Endodermal cell (in vitro differentiated cells): Measurements from ENCODE around the gene NACA2. TPM values are rescaled to one million over a fixed set of nuclear protein-coding genes. Genes with fewer than 3 reads are reported as not detected.
"Not testable (repeated sequence)": the region's sequence is repeated elsewhere in the genome, so short reads cannot be mapped to it uniquely, and the experiment has no call there.

ENCODE experiments used
- DNase-seq: peaks from one replicate; pipeline ENCODE4 v3.0.0-alpha.2; 2017
- H3K27ac ChIP-seq: 2 replicates; pipeline ENCODE4 v1.5.1; 2013; ENCODE audit warnings: mild to moderate bottlenecking, low read depth, low read length, moderate library complexity
- H3K27me3 ChIP-seq: 2 replicates; pipeline ENCODE4 v1.6.1; 2013; ENCODE audit warnings: mild to moderate bottlenecking, low read length, moderate library complexity; ENCODE audit not compliant: insufficient read depth, control insufficient read depth, poor library complexity, severe bottlenecking
- H3K36me3 ChIP-seq: 2 replicates; pipeline ENCODE4 v1.7.0; 2013; ENCODE audit warnings: mild to moderate bottlenecking, low read length, moderate library complexity; ENCODE audit not compliant: control insufficient read depth, insufficient read depth
- H3K4me1 ChIP-seq: one replicate; pipeline ENCODE4 v1.7.0; 2013; ENCODE audit warnings: low read length; ENCODE audit not compliant: control insufficient read depth, insufficient read depth
- H3K4me3 ChIP-seq: 2 replicates; pipeline ENCODE4 v1.5.1; 2013; ENCODE audit warnings: mild to moderate bottlenecking, low read length, moderate library complexity
- H3K9ac ChIP-seq: 2 replicates; pipeline ENCODE4 v1.6.1; 2013; ENCODE audit warnings: mild to moderate bottlenecking, low read length, moderate library complexity; ENCODE audit not compliant: poor library complexity, severe bottlenecking; ENCODE audit errors: extremely low read depth
- H3K9me3 ChIP-seq: 2 replicates; pipeline ENCODE4 v1.6.1; 2013; ENCODE audit warnings: mild to moderate bottlenecking, low read length, moderate library complexity; ENCODE audit not compliant: control insufficient read depth
- H3K27ac Mint-ChIP-seq: 2 replicates; pipeline ENCODE4 v1.8.0; 2020; ENCODE audit warnings: mixed read lengths
- H3K27me3 Mint-ChIP-seq: 2 replicates; pipeline ENCODE4 v1.8.0; 2021; ENCODE audit warnings: mild to moderate bottlenecking, mixed read lengths; ENCODE audit not compliant: insufficient read depth
- H3K36me3 Mint-ChIP-seq: 2 replicates; pipeline ENCODE4 v1.8.0; 2020; ENCODE audit warnings: low read depth, mixed read lengths
- H3K4me1 Mint-ChIP-seq: 2 replicates; pipeline ENCODE4 v1.8.0; 2020; ENCODE audit warnings: mixed read lengths
- H3K4me3 Mint-ChIP-seq: 2 replicates; pipeline ENCODE4 v1.8.0; 2020; ENCODE audit warnings: mild to moderate bottlenecking, moderate library complexity, mixed read lengths
- H3K9me3 Mint-ChIP-seq: 2 replicates; pipeline ENCODE4 v1.8.0; 2020; ENCODE audit warnings: mild to moderate bottlenecking, mixed read lengths
- CTCF ChIP-seq: fragments of 200-600 bp; sonication (generic); conservative IDR thresholded peaks from 2 replicates; pipeline ENCODE4 v1.5.0; 2021; ENCODE audit warnings: antibody characterized with exemption, mild to moderate bottlenecking
- WGBS, 2 experiments: methylation state at CpG; one replicate each; pipeline versions ENCODE4 v1.1.5 to v1.1.7; 2013; ENCODE audit warnings: missing lambda C conversion rate in 2 of 2, mixed read lengths in 1 of 2; ENCODE audit not compliant: insufficient coverage in 1 of 2, insufficient read length in 1 of 2; 5-methylcytosine and 5-hydroxymethylcytosine counted together
- total RNA-seq, 2 donors: library from RNA; stranded (reverse); fragmentation: NEBNext Ultra II Directional in 1 of 2; extraction: Animal tissue kit (Norgen Biotek cat#: 25700) in 1 of 2; gene quantifications; 2 replicates in 1 of 2; 3 replicates in 1 of 2; pipeline ENCODE4 v1.2.1, GENCODE V29; 2021

Gene NACA2
- total RNA-seq, 2 donors from 2014 or later: not detected

GRCh38 chr17:61554209-61554608 lies 36.8 kb downstream of the NACA2 start:
- no peaks in the 10 kb centered on the region for H3K9me3 Mint-ChIP-seq
- WGBS, 2 experiments: 84 to 86% methylated on average over 1 to 3 of the region's 3 CpGs
- Histone ChIP-seq H3K27me3 (peaks cover 32% of the 10 kb centered on the region), H3K27ac (no peak overlapping the region), H3K9me3 (peaks cover 3% of the 10 kb centered on the region), H3K9ac (no peak overlapping the region), H3K4me3 (no peak overlapping the region), H3K36me3 (no peaks in the 10 kb centered on the region), H3K4me1 (no peaks in the 10 kb centered on the region)
- no peaks in the 10 kb centered on the region for H3K36me3 Mint-ChIP-seq
- peaks cover 2% of the 10 kb centered on the region for H3K27me3 Mint-ChIP-seq
- TF ChIP-seq CTCF: no peak
- no peak for DNase-seq
- H3K4me3 Mint-ChIP-seq: no peak overlapping the region
- no peaks in the 10 kb centered on the region for H3K4me1 Mint-ChIP-seq
- H3K27ac Mint-ChIP-seq: no peak overlapping the region

- WGBS, 2 experiments: 95% methylated on average over 6 to 11 of the region's 11 CpGs
Measured at GRCh38 chr17:61552560-61552959, 38.5 kb downstream of the NACA2 start.

GRCh38 chr17:61551255-61551742 lies 39.7 kb downstream of the NACA2 start:
- H3K27me3 Mint-ChIP-seq: peaks cover 2% of the 10 kb centered on the region
- H3K4me3 Mint-ChIP-seq: no peak overlapping the region
- no peak for DNase-seq

More at GRCh38 chr17:61552560-61552959, 38.5 kb downstream of the NACA2 start:
- H3K4me3 Mint-ChIP-seq, H3K9me3 Mint-ChIP-seq, H3K27ac ChIP-seq, H3K27me3 Mint-ChIP-seq, H3K9ac ChIP-seq, H3K4me3 ChIP-seq, H3K36me3 ChIP-seq, H3K4me1 ChIP-seq, H3K9me3 ChIP-seq, H3K36me3 Mint-ChIP-seq, H3K4me1 Mint-ChIP-seq, H3K27ac Mint-ChIP-seq, DNase-seq: not testable (repeated sequence)
- peaks cover 26% of the 10 kb centered on the region for H3K27me3 ChIP-seq

More at GRCh38 chr17:61551255-61551742, 39.7 kb downstream of the NACA2 start:
- no peaks in the 10 kb centered on the region for H3K36me3 Mint-ChIP-seq
- 0 to 25% methylated on average over 2 to 6 of the region's 6 CpGs for WGBS, 2 experiments
- no peaks in the 10 kb centered on the region for H3K4me1 Mint-ChIP-seq
- TF ChIP-seq CTCF: peak; percentile 80
- H3K36me3 ChIP-seq: no peaks in the 10 kb centered on the region
- H3K27me3 ChIP-seq: peaks cover 16% of the 10 kb centered on the region
- H3K9me3 ChIP-seq: peaks cover 3% of the 10 kb centered on the region
- H3K27ac ChIP-seq: no peak overlapping the region
- H3K9me3 Mint-ChIP-seq: peaks cover 3% of the 10 kb centered on the region
- no peak overlapping the region for H3K9ac ChIP-seq
- H3K4me3 ChIP-seq: no peak overlapping the region
- H3K27ac Mint-ChIP-seq: no peak overlapping the region
- H3K4me1 ChIP-seq: no peaks in the 10 kb centered on the region
